Measurements from ENCODE around the gene TTPAL.

Gene TTPAL

GRCh38 chr20:44540834-44541233 lies 65.2 kb downstream of the TTPAL start:
- DNase-seq (ENCODE audit: low read depth in 2 of 2), result no peak

GRCh38 chr20:44541992-44542391 lies 66.3 kb downstream of the TTPAL start:
- DNase-seq (ENCODE audit: low read depth in 2 of 2), result no peak

- no peak for DNase-seq (ENCODE audit: low read depth in 2 of 2)
These were observed 67.2 kb downstream of the TTPAL start for GRCh38 chr20:44542890-44543289.

GRCh38 chr20:44543358-44543757 lies 67.7 kb downstream of the TTPAL start:
- DNase-seq (ENCODE audit: low read depth in 2 of 2), result no peak

Data from stimulated activated CD4-positive, alpha-beta T cell treated with anti-CD3 and anti-CD28 coated beads, Interleukin-1b, Interleukin-23, amount 100 ng/mL, for 1 hour (primary cell).